GM18520 (cell line): ENCODE data around the gene HDHD5.

Source experiments
- ATAC-seq: cut with Tn5 transposase; IDR thresholded peaks from one replicate; pipeline ENCODE4 v1.9.1; 2021; ENCODE audit not compliant: unreplicated experiment

HDHD5 gene

GRCh38 chr22:17106785-17107546 lies 52.1 kb downstream of the HDHD5 start:
- no peak for ATAC-seq

DNA sequence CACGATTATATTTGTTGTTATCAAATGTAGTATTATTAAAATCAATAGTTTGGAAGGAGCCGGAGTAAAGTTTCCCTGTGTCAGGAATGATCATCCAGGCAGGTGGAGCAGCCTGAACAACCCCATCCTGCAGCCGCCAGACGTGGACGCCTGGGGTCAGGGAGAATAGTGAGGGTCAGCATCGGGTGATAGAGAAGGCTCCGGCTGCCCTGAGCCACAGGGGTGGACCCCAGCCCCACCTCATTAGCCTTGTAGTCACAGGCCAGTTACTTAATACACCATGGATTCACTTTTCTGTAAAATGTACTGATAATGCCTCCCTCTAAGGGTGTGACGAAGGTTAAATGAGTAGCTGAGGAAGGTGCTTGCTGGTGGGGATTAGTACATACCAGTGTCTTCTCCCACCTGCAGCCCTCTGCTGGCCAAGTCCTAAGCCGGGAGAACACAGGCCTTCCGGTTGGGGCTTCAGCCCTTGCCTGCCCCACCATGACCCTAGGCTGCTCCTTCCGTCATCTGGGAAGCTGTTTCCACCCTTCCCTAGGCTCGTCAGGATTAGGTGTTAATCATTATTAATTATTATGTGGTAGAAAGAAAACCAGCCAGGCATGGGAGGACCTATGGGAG lies 52.8 kb downstream of the HDHD5 start:
- no peak for ATAC-seq

DNA sequence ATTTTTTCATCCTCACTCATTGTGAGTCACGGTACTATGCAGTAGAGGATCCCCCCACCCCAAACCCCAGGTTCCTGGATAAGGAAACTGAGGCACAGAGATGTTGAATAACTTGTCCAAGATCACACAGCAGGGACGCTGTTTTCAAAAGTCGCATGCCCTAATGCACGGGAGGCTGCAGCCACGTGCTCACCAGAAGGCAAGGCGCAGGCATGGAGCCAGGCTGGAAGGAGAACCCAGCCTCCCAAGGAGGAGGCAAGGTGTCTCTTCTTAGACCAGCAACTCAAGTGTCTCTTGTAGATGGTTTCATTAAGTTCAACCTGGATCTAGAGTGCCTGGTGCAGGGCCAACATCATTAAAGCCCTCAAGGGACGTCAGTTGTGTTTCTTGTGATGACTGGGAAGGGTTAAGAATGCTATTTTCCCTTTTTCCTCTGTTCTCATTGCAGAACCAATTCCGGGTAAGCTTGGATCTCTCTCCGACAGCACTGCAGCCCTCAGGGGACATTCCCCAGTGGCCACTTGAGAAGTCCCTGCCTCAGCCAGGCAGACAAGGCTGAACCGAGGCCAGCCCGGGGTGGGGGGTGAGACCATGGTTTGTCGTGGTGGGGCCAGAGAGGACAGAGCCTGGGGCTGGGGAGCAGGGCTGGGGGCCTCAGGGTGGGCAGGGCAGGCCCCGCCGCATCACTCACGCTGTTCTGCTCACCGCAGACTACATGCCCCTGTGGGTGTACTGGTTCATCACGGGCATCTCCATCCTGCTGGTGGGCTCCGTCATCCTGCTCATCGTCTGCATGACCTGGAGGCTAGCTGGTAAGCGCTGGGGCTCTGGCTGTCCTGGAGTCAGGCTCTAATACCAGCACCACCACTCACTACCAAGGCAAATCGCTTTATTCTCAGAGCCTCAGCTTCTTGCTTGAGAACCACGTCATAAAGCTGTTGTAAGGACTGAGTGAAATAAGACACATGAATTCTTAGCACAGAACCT lies 53.6 kb downstream of the HDHD5 start:
- ATAC-seq: no peak

DNA sequence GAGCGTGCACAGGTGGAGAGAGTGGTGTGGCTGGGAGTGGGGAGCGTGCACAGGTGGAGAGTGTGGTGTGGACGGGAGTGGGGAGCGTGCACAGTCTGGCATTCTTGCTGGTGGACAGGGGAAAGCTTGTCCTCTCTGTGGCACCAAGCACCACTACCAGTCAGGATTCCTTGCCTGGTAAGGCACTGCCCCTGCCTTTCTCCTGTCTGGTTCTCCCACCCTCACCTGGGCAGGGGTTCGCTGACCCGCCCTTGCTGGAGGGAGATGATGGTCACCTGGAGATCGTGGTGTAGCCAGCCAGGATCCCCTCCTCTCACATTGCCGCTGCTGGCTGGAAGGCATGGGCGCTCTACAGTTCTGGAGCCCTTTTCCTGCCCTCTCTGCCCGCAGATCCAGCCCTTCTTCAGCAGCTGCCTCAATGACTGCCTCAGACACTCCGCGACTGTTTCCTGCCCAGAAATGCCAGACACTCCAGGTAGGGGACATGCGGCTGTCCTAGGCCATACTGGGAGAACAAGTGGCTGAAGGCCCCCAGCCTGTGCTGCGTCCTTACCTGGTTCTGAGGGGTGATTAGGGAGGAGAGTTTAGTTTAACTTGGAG lies 54.6 kb downstream of the HDHD5 start:
- no peak for ATAC-seq

- no peak for ATAC-seq
Measured at GRCh38 chr22:17103351-17103750, 55.7 kb downstream of the HDHD5 start.

DNA sequence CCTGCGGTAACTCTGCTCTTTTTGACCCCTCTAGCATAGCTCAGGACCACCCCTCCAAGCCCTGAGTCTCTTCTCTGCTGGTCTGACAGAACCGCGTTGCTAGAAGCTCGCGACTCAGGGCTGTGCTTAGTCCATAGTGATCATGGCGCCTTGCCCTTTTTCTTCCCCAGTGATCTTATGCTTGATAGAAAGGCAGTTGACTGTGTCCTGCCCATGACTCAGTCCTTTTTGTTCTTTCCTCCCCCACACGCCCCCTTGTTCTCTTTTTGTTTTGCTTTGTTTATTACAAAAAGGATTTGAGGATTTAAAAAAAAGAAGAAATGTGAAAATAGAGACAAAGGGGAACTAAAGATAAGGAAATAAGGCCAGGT lies 56.8 kb downstream of the HDHD5 start:
- ATAC-seq: no peak

DNA sequence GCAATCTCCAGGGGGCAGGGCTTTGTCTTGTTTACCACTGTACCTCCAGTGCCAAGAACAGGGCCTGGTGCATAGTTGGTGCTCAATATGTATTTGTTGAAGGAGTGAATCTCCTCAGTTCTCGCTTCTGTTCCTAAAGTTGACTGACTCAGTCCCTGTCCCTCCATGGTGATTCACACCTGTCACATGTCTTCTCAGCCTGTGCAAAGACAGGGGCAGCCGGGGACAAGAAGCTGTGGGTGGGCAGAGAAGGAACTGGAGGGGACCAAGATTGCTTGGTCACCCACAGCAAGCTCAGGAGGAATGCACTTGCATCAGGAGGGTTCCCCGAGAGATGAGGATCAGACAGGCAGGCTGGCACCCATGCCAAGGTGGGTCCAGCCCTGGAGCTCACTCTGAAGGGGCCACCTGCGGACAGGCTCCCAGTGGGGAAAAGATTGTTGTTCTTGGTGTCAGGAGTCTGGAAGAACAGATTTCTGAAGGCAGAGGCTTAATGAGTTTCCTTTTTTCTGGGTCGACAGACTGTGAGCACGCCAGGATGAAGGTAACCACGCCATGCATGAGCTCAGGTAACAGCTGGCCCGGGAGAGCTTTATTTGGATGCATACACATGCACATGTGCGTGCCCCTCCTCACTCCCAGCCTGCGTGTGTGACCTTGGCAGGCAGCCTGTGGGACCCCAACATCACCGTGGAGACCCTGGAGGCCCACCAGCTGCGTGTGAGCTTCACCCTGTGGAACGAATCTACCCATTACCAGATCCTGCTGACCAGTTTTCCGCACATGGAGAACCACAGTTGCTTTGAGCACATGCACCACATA lies 57.4 kb downstream of the HDHD5 start:
- ATAC-seq: no peak

DNA sequence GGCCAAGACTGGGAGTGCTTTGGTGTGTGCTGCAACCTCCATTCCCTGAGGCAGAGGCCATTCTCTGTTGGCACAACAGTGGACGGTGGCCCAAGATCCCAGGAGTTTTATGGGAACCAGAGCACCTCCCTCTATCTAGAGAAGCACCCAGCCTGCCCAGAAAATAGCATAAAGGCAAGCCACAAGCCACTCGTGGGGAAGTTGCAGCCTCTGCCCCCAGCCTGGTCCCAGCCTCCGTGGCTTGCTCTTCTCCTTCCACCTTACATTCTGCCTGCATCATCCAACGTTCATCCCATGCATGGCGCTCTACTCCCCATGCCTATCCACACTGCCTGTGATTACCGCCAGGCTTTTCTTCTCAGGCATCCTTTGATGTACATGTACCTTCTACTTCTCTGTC lies 58.5 kb downstream of the HDHD5 start:
- ATAC-seq: no peak

DNA sequence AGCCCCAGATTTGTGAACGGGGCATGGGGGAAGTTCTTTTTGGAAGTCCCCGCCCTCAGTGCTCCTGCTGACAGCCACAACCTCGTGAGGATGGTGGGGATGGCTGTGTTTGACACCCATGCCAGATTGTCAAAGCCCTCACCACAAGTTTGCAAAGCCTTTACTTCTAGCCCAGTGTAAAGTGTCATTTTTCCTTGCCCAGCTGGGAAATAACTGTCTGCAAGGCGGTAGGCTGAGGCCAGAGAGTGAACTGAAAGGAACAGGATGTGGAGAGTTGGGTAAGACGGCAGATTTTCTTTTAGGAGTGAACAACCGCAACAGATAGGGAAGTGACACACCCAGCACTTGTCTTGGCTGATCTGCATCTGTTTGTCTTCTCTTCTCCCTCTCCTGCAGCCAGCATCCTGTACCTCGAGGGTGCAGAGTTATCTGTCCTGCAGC lies 60.7 kb downstream of the HDHD5 start:
- no peak for ATAC-seq

GRCh38 chr22:17097701-17098100 lies 61.4 kb downstream of the HDHD5 start:
- no peak for ATAC-seq

GRCh38 chr22:17097062-17097461 lies 62.0 kb downstream of the HDHD5 start:
- ATAC-seq: no peak

GRCh38 chr22:17096071-17096470 lies 63.0 kb downstream of the HDHD5 start:
- no peak for ATAC-seq

DNA sequence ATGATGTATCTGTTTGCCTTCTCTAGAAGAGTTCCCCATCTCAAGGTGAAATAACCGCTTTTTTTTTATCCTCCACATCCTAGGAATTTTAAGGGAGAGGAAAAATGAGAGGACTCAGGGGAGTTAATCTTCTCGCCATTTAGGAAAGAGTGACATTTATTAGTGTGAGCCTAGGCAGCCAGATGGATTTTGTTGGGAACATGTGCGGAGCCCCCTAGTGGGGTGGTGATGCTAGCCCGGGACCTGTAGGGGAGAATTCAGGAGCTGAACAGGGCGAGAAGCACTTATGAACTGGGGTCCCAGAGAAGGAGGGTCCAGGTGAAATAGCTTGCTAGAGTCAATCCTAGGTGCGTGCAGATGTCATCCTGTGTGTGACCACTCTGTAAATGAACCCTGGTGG lies 63.5 kb downstream of the HDHD5 start:
- no peak for ATAC-seq

DNA sequence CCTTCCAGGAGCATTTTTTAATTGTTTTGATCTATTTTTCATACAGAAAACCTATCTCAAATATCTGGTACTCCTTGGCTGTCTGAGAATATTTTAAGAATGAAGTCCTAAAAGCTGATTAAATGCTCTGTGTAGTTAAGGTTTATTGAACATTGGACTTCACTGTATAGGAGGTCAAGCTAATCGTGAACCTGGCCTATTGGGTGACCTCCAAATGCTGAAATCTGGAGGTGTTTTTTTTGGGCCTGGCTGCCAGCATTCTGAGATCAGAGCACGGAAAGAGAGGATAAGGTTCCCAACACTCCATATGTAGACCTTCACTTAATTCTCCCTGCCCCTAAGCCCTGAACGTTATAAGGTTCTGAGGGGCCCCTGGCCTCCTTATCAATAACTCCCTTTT lies 66.0 kb downstream of the HDHD5 start:
- ATAC-seq: no peak

- no peak for ATAC-seq
Measured at GRCh38 chr22:17091851-17092250, 67.2 kb downstream of the HDHD5 start.

- ATAC-seq: no peak
Measured at GRCh38 chr22:17090550-17090949, 68.5 kb downstream of the HDHD5 start.
